ENCODE data around the gene ZNF440. TPM values are rescaled to one million over a fixed set of nuclear protein-coding genes. Genes with fewer than 3 reads are reported as not detected.

The ZNF440 gene
- total RNA-seq = 10 to 100 TPM in 2 of 4 donors, 1 to 10 TPM in 2; 8.4 to 12.2 (median 10.3) TPM

GRCh38 chr19:11814029-11814699, at the start of gene ZNF440:
ZNF440 (plus strand) TSS chr19:11814273; CDS start chr19:11814448, 175 bp downstream.
- TF ChIP-seq CTCF (IDR thresholded peaks at IDR 0.05; ENCODE audit: low read depth) = no peak

GRCh38 chr19:11766597-11767591, 47.2 kb upstream of the ZNF440 start, which contains the start of gene ZNF441:
ZNF441 (plus strand) TSS chr19:11767000; CDS start chr19:11767194, 194 bp downstream.
- TF ChIP-seq CTCF (IDR thresholded peaks at IDR 0.05; ENCODE audit: low read depth) = no peak

- TF ChIP-seq CTCF (IDR thresholded peaks at IDR 0.05; ENCODE audit: low read depth) = no peak
Measured at GRCh38 chr19:11767633-11768133, 46.4 kb upstream of the ZNF440 start.

GRCh38 chr19:11769995-11770394, 44.1 kb upstream of the ZNF440 start:
- TF ChIP-seq CTCF (IDR thresholded peaks at IDR 0.05; ENCODE audit: low read depth) = no peak

GRCh38 chr19:11780431-11781020, 33.5 kb upstream of the ZNF440 start:
- TF ChIP-seq CTCF (IDR thresholded peaks at IDR 0.05; ENCODE audit: low read depth) = no peak

GRCh38 chr19:11781295-11782057, 32.6 kb upstream of the ZNF440 start:
- TF ChIP-seq CTCF (IDR thresholded peaks at IDR 0.05; ENCODE audit: low read depth) = no peak
